GM10266 (cell line): Measurements from ENCODE around the gene RASSF1.

Experiments used
- DNase-seq: peaks from one replicate; pipeline ENCODE4 v3.0.0; 2012; ENCODE audit errors: extremely low spot score
- TF ChIP-seq, protein P1 (sequence below): IDR thresholded peaks from 2 replicates; pipeline ENCODE4 v1.5.1; 2012; ENCODE audit warnings: mild to moderate bottlenecking, low read depth; ENCODE audit not compliant: control insufficient read depth, insufficient read depth; ENCODE audit errors: missing control alignments

Gene RASSF1

DNA sequence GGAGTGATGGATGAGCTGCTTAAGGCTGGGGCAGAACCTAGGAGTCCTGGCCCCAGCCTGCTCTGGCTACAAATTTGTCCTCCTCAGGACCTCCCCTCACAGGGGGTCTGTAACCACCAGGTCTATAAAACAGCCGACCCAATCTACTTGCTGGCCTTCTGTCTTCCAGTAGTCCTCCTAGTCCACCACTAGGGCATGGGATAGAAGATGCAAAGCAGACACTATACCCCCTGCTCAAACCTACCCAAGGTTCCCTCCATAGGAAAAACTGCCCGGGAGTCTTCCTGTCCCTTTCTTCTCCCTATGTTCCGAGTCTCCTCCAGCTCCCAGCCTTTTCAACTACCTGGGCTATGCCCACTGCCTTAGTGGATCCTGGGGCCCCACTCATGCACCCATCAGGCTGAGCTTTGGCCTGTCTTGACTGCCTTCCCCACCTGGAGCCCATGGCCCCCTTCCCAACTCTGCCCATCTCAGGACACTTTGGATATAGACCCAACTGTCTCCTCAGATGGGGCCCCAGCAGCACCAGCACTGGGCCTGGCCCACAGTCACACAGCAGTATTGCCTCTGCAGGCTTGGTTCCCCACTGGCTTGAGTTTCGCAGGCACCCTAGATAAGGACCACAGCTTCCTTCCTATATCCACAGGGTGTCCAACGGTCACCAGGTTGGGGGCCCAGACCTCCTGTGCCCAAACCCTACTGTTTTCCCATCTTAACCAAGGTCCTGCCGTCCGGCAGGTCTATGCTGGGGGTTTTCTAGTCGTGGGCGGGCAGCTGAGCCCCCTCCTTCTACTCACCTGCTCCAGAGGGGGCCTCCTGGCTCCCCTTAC is 42.5 kb downstream of the RASSF1 start:
- no peak for DNase-seq
- TF ChIP-seq, protein P1, sequence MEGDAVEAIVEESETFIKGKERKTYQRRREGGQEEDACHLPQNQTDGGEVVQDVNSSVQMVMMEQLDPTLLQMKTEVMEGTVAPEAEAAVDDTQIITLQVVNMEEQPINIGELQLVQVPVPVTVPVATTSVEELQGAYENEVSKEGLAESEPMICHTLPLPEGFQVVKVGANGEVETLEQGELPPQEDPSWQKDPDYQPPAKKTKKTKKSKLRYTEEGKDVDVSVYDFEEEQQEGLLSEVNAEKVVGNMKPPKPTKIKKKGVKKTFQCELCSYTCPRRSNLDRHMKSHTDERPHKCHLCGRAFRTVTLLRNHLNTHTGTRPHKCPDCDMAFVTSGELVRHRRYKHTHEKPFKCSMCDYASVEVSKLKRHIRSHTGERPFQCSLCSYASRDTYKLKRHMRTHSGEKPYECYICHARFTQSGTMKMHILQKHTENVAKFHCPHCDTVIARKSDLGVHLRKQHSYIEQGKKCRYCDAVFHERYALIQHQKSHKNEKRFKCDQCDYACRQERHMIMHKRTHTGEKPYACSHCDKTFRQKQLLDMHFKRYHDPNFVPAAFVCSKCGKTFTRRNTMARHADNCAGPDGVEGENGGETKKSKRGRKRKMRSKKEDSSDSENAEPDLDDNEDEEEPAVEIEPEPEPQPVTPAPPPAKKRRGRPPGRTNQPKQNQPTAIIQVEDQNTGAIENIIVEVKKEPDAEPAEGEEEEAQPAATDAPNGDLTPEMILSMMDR: no peak

DNA sequence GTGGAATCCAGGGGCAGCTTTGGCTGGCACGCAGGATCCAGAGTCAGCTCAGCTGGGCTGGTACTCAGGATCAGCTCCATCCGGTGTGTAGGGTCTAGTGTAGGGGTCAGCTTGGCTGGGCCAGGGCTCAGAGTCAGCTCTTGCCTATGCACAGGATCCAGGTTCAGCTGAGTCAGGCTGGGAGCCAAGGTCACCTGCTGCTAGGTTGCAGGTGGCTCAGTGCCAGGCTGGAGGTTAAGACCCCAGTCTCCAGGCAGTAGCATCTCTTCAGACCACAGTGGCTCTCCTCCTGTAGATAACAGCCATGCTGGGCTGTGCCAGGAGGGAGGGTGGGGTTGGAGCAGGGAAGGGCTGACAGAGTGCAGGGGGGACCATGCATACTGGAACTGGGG is 43.3 kb downstream of the RASSF1 start:
- DNase-seq: no peak
- TF ChIP-seq, protein P1: no peak

DNA sequence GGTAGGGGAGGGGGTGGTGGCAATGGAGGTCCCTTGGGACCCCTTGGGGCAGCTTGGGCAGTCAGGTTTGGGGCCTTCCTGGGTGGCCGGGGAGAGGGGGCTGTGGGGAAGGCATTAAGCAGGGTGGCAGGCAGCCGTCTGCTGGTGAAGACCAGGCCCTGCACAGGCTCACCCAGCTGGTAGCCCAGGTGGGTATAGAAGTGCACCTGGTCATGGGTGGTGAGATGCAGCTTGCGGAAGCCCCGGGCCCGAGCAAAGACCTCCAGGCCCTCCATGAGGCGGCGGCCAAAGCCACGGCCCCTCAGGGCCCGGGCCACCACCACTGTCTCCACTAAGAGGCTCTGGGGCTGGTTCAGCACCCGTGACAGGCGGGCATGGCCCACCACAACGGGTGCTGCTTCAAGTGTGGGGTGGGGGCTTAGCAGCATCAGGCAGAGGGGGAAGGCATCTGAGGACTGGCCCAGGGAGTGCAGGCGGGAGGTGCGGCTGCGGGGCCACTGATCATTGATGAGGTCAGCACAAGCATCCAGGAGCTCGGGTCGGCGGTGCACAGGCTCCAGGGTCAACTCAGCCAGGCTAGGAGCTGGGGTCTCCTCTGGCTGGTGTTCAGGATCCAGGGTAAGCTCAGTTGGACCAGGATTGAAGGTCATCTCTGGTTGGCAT is 43.8 kb downstream of the RASSF1 start:
- DNase-seq: no peak
- TF ChIP-seq, protein P1: no peak

DNA sequence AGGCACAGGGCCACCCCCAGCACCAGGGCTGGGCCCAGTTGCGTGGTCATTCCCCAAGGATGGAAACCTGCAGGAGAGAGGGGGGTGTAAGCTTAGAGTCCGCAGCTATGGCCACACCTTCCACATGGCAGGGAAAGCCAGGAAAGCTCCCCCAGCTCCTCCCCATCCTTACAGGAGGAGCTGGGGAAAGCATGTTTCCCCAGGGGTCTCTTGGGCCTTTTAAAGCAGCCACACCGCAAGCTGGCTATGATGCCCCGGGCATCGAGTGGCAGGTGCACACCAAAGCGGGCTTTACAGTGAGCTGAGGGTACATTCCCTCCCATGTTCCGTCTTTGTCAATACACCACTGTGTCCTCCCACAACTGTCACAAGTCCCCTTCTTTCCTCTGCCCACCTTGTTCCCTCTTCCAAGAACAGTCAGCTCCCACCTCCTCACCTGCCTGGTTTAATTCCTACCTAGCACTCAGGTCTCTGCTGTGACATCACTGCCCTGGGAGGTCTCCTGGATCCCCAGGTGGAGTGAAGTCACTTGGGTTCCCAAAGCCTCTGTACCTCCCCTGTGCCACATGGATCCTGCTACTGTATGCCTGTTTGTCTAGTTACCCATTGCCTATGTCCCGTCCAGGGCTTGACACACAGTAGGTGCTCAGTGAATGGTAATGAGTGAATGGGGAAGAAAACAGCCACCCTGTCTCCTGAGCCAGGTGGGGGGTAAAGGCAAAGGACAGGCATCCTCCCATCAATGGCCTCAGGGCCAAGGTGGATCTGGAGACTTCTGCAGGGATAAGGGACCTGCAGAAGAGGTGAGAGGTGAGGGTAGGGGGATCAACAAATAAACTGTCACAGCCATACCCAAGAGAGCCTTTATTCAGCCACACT is 44.8 kb downstream of the RASSF1 start:
- TF ChIP-seq, protein P1: no peak
- DNase-seq: no peak

DNA sequence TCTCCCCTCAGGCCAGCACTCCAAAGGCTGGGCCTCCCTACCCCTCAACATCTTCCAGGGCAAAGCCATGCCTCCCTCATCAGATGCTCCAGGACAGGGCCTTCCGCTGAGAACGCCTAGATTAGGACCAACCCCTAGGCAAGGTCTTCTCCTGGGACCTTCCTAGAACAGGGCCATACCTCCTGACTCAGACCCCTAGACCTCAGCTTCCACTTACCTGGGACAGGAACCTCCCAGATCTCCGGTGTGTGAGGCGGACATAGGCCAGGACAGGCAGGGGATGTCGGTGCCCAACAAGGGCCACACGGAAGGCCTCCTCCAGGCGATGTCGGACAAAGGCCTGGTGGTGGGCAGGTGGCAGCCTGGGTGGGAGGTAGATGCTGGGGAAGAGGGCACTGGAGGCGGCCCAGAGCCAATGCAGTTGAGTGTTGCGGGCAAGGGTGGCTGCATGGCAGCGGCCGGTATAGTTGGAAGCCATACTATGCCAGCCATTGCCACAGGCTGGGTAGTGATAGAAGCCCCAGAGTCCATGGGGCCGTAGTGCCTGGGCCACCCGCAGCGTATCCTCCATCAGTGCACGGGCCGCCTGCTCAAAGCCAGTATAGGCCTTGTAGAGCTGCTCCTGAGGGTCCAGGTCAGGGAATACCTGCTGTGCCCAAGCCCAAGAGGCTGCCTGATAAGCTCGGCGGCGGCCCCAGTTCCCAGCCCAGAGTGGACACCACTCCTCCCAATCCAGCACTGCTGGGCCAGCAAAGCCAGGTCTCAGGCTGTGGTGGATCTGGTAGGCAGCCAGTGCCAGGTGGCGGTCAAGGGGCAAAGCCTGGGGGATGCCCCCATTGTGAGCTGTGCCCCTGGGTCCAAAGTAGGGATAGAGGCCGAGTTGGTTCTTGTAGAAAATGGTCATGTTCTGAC is 45.9 kb downstream of the RASSF1 start:
- no peak for DNase-seq
- TF ChIP-seq, protein P1: no peak

DNA sequence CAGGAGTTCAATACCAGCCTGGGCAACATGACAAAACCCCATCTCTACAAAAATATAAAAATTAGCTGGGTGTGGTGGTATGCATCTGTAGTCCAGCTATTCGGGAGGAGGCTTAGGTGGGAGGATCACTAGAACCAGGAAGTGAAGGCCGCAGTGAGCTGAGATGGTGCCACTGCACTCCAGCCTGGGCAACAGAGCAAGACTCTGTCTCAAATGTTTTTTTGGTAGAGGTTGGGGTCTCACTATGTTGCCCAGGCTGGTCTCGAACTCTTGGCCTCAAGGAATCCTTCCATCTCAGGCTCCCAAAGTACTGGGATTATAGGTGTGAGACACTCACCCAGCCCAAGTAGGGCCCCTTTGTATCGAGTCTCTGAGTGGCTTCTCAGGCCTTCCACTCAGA is 46.5 kb downstream of the RASSF1 start:
- DNase-seq: no peak
- TF ChIP-seq, protein P1: no peak
